ENCODE measurements around the gene ABCG5. TPM values are rescaled to one million over a fixed set of nuclear protein-coding genes. Genes with fewer than 3 reads are reported as not detected.

ABCG5 gene
- total RNA-seq, 4 donors from 2014 or later = not detected

DNA sequence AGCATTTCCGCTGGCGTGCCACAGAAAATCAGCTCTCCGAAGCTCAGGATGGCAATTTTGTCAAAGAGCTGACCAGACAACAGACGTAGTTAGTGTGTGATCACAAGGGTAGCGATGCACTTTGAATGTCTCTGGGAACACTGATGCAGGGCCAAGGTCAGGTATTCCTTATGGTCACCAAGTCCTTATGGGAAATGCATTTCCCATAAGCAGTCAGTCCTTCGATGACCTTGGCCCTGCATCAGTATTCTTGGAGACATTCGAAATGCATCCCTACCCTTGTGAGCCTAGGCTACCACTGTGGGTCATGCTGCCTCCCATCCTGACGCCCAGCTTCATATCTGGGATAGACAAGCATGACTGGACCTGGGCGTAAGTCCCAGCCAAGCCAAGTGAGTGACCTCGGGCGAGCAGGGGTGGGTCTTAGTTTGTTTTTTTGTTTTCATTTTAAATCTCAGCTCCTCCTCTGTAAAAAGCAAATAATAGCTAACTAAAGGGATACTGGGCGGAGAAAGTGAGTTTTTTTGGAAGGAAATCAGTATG is 13.6 kb downstream of the ABCG5 start:
- no peak overlapping the region for H3K4me3 ChIP-seq
- no peaks in the 10 kb centered on the region for H3K36me3 ChIP-seq
- TF ChIP-seq POLR2A (IDR thresholded peaks at IDR 0.05) = no peak
- TF ChIP-seq, protein P1, sequence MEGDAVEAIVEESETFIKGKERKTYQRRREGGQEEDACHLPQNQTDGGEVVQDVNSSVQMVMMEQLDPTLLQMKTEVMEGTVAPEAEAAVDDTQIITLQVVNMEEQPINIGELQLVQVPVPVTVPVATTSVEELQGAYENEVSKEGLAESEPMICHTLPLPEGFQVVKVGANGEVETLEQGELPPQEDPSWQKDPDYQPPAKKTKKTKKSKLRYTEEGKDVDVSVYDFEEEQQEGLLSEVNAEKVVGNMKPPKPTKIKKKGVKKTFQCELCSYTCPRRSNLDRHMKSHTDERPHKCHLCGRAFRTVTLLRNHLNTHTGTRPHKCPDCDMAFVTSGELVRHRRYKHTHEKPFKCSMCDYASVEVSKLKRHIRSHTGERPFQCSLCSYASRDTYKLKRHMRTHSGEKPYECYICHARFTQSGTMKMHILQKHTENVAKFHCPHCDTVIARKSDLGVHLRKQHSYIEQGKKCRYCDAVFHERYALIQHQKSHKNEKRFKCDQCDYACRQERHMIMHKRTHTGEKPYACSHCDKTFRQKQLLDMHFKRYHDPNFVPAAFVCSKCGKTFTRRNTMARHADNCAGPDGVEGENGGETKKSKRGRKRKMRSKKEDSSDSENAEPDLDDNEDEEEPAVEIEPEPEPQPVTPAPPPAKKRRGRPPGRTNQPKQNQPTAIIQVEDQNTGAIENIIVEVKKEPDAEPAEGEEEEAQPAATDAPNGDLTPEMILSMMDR (IDR thresholded peaks at IDR 0.05 in 4 of 5, conservative IDR thresholded peaks at IDR 0.05 in 1 of 5) = no peak
- H3K9me3 ChIP-seq = no peaks in the 10 kb centered on the region
- ATAC-seq (no peak), DNase-seq (no peak)
- no peak overlapping the region for H3K27ac ChIP-seq
- intact Hi-C loops (cut with DNase I; ENCODE audit: low total_unique reads) = no loop called here
- in situ Hi-C loops (cut with MboI; ENCODE audit: low sequenced_read_pairs in 4 of 4) = no loop called here
- no peaks in the 10 kb centered on the region for H3K4me1 ChIP-seq
- H3K27me3 ChIP-seq = peaks cover 0 to 2% (median 0%) of the 10 kb centered on the region in 3 donors

DNA sequence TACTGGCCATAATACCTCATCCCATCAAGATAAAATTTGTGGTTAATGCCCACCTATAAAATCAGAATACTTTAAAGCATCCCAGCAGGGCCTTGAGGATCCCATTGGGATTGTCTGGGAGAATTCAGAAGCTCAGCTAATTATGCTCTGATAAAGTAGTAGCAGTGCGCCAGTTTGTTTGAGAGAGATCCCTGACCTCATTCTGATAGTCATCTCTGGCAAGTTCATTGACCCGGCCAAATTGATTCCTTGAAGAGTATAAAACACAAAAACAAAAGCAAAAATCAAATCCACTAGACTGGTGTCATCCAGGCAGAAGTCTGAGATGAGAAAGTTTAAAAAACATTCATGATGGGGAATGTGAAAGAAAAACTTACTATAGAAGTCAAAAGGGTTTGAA is 14.1 kb downstream of the ABCG5 start:
- intact Hi-C loops (cut with DNase I; ENCODE audit: low total_unique reads) (no loop called here), in situ Hi-C loops (cut with MboI; ENCODE audit: low sequenced_read_pairs in 4 of 4) (no loop called here)
- Histone ChIP-seq H3K9me3 (no peaks in the 10 kb centered on the region), H3K36me3 (no peaks in the 10 kb centered on the region), H3K4me3 (no peak overlapping the region), H3K27ac (no peak overlapping the region), H3K27me3 (peaks cover 0 to 2% (median 0%) of the 10 kb centered on the region in 3 donors), H3K4me1 (no peaks in the 10 kb centered on the region)
- DNase-seq (no peak), ATAC-seq (no peak)
- TF ChIP-seq, protein P1 (IDR thresholded peaks at IDR 0.05 in 4 of 5, conservative IDR thresholded peaks at IDR 0.05 in 1 of 5) = no peak
- no peak for TF ChIP-seq POLR2A (IDR thresholded peaks at IDR 0.05)

DNA sequence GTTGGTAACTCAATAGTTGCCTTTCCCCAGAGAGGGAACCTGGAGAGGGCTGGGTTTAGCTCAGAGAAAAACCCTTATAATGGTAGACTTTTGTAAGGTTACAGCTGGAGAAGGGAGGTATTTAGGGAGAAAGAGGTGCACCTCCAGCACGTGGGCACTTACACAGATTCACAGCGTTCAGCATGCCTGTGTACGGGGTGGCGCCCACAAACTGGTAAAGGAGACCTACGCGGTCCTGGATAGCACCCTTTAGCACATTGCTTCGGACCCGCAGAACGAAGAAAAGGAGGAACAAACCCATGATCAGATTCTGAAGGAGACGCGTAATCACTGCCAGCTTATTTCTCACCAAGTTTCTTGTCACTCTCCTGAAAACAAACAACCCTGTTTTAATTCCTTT is 14.9 kb downstream of the ABCG5 start:
- ATAC-seq = no peak
- H3K4me3 ChIP-seq = no peak overlapping the region
- TF ChIP-seq, protein P1 (IDR thresholded peaks at IDR 0.05 in 4 of 5, conservative IDR thresholded peaks at IDR 0.05 in 1 of 5) = no peak
- no peak for TF ChIP-seq POLR2A (IDR thresholded peaks at IDR 0.05)

DNA sequence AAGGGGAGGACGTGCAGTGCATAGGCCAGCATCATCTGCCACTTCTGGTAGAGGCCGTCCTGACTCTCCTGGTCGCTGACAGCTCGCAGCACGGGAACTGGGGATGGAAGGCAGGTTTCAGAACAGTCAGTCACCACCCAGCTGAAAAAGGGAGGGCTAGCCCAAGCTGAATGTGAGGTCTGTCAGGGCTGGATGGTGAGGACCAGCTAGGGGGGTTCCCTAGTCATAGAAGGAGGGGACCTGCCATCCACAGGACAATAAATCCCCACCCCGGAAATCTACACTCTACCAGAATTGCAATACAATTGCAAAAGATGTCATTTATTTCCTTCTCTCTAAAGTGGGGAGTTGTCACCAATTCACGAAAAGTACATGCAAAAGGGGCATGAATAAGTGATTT is 15.8 kb downstream of the ABCG5 start:
- H3K27ac ChIP-seq = no peak overlapping the region
- DNase-seq (no peak), ATAC-seq (no peak)
- H3K36me3 ChIP-seq = no peaks in the 10 kb centered on the region
- TF ChIP-seq POLR2A (IDR thresholded peaks at IDR 0.05) = no peak
- TF ChIP-seq, protein P1 (IDR thresholded peaks at IDR 0.05 in 4 of 5, conservative IDR thresholded peaks at IDR 0.05 in 1 of 5) = no peak
- H3K4me1 ChIP-seq = no peaks in the 10 kb centered on the region
- no peaks in the 10 kb centered on the region for H3K9me3 ChIP-seq
- in situ Hi-C loops (cut with MboI; ENCODE audit: low sequenced_read_pairs in 4 of 4) = no loop called here
- intact Hi-C loops (cut with DNase I; ENCODE audit: low total_unique reads) = no loop called here
- H3K4me3 ChIP-seq = no peak overlapping the region
- peaks cover 0 to 2% (median 0%) of the 10 kb centered on the region in 3 donors for H3K27me3 ChIP-seq

More for the DNA sequence above, 14.9 kb downstream of the ABCG5 start:
- Histone ChIP-seq H3K27me3 (peaks cover 0 to 2% (median 0%) of the 10 kb centered on the region in 3 donors), H3K36me3 (no peaks in the 10 kb centered on the region), H3K4me1 (no peaks in the 10 kb centered on the region), H3K27ac (no peak overlapping the region), H3K9me3 (no peaks in the 10 kb centered on the region)
- DNase-seq = no peak
- in situ Hi-C loops (cut with MboI; ENCODE audit: low sequenced_read_pairs in 4 of 4) = no loop called here
- intact Hi-C loops (cut with DNase I; ENCODE audit: low total_unique reads) = no loop called here
